ENCODE measurements around the gene CIDEC. TPM values are rescaled to one million over a fixed set of nuclear protein-coding genes. Genes with fewer than 3 reads are reported as not detected.
"Not testable (repeated sequence)": the region's sequence is repeated elsewhere in the genome, so short reads cannot be mapped to it uniquely, and the experiment has no call there.

CIDEC gene
- total RNA-seq, 2 experiments from 2014 or later, result not detected

GRCh38 chr3:9883706-9884554, 3.9 kb upstream of the CIDEC start:
- DNase-seq, result no peak
- ATAC-seq (ENCODE audit: low read depth), result no peak
- H3K4me3 Mint-ChIP-seq, result no peak overlapping the region
- no peaks in the 10 kb centered on the region for H3K27me3 Mint-ChIP-seq
- H3K9me3 Mint-ChIP-seq, result no peaks in the 10 kb centered on the region
- H3K27ac Mint-ChIP-seq, result no peak overlapping the region
- H3K4me1 Mint-ChIP-seq, result no peaks in the 10 kb centered on the region
- POLR2A ChIA-PET, result interaction anchor here (0.5 kb wide), 1 partner anchor 129 kb away, joined by 4 read pairs; no protein-coding TSS in a partner anchor
- no peaks in the 10 kb centered on the region for H3K36me3 Mint-ChIP-seq

GRCh38 chr3:9881441-9881840, 1.4 kb upstream of the CIDEC start:
- Mint-ChIP-seq H3K4me1 (no peaks in the 10 kb centered on the region), H3K9me3 (no peaks in the 10 kb centered on the region), H3K36me3 (no peaks in the 10 kb centered on the region), H3K27ac (no peak overlapping the region), H3K27me3 (peaks cover 5% of the 10 kb centered on the region), H3K4me3 (no peak overlapping the region)
- POLR2A ChIA-PET, result no interaction called here
- DNase-seq (no peak), ATAC-seq (ENCODE audit: low read depth) (no peak)

GRCh38 chr3:9878700-9879099, 1.4 kb downstream of the CIDEC start:
- ATAC-seq (ENCODE audit: low read depth), result no peak
- H3K27ac Mint-ChIP-seq, result no peak overlapping the region
- H3K4me1 Mint-ChIP-seq, result no peaks in the 10 kb centered on the region

GRCh38 chr3:9876991-9877390, 3.1 kb downstream of the CIDEC start:
- no peak for DNase-seq
- POLR2A ChIA-PET, result interaction anchor here (1.8 kb wide), 1 partner anchor 13 kb away, joined by 5 read pairs; the partner anchor contains the start of gene JAGN1
- Mint-ChIP-seq H3K4me1 (no peaks in the 10 kb centered on the region), H3K4me3 (no peak overlapping the region), H3K27me3 (peaks cover 9% of the 10 kb centered on the region), H3K9me3 (no peaks in the 10 kb centered on the region), H3K36me3 (no peaks in the 10 kb centered on the region), H3K27ac (no peak overlapping the region)
- ATAC-seq (ENCODE audit: low read depth), result no peak

More at GRCh38 chr3:9878700-9879099, 1.4 kb downstream of the CIDEC start:
- Mint-ChIP-seq H3K9me3 (no peaks in the 10 kb centered on the region), H3K36me3 (no peaks in the 10 kb centered on the region), H3K27me3 (peaks cover 5% of the 10 kb centered on the region), H3K4me3 (no peak overlapping the region)
- POLR2A ChIA-PET, result no interaction called here
- no peak for DNase-seq

GRCh38 chr3:9876255-9876654, 3.8 kb downstream of the CIDEC start:
- not testable (repeated sequence) for H3K4me3 Mint-ChIP-seq; H3K36me3 Mint-ChIP-seq; H3K27ac Mint-ChIP-seq; ATAC-seq (ENCODE audit: low read depth); H3K27me3 Mint-ChIP-seq; H3K9me3 Mint-ChIP-seq; DNase-seq; H3K4me1 Mint-ChIP-seq
- POLR2A ChIA-PET, result interaction anchor here (1.8 kb wide), 1 partner anchor 14 kb away, joined by 5 read pairs; the partner anchor contains the start of gene JAGN1

GRCh38 chr3:9875448-9875847, 4.6 kb downstream of the CIDEC start:
- H3K4me3 Mint-ChIP-seq, result no peak overlapping the region
- POLR2A ChIA-PET, result interaction anchor here (0.6 to 1.8 kb wide), 2 partner anchors 15 to 399 kb away, joined by 3 to 5 read pairs; partner anchors contain the start of gene JAGN1
- DNase-seq (no peak), ATAC-seq (ENCODE audit: low read depth) (no peak)
- no peaks in the 10 kb centered on the region for H3K36me3 Mint-ChIP-seq
- no peak overlapping the region for H3K27ac Mint-ChIP-seq
- H3K9me3 Mint-ChIP-seq, result no peaks in the 10 kb centered on the region
- no peaks in the 10 kb centered on the region for H3K4me1 Mint-ChIP-seq
- H3K27me3 Mint-ChIP-seq, result peaks cover 9% of the 10 kb centered on the region

GRCh38 chr3:9872067-9872466, 8.0 kb downstream of the CIDEC start:
- H3K27me3 Mint-ChIP-seq; H3K4me3 Mint-ChIP-seq; ATAC-seq (ENCODE audit: low read depth); H3K27ac Mint-ChIP-seq; H3K36me3 Mint-ChIP-seq; H3K4me1 Mint-ChIP-seq; DNase-seq; H3K9me3 Mint-ChIP-seq: not testable (repeated sequence)
- POLR2A ChIA-PET, result interaction anchor here (0.6 kb wide), 1 partner anchor 179 kb away, joined by 3 read pairs; no protein-coding TSS in a partner anchor

GRCh38 chr3:9870978-9871377, 9.1 kb downstream of the CIDEC start:
- Mint-ChIP-seq H3K36me3 (no peaks in the 10 kb centered on the region), H3K4me1 (no peaks in the 10 kb centered on the region), H3K9me3 (no peaks in the 10 kb centered on the region), H3K27ac (no peak overlapping the region), H3K27me3 (peaks cover 5% of the 10 kb centered on the region), H3K4me3 (no peak overlapping the region)
- POLR2A ChIA-PET, result no interaction called here
- DNase-seq, result no peak
- no peak for ATAC-seq (ENCODE audit: low read depth)

- peaks cover 5% of the 10 kb centered on the region for H3K27me3 Mint-ChIP-seq
- H3K36me3 Mint-ChIP-seq, result no peaks in the 10 kb centered on the region
- H3K27ac Mint-ChIP-seq, result no peak overlapping the region
- ATAC-seq (ENCODE audit: low read depth) (no peak), DNase-seq (no peak)
- POLR2A ChIA-PET, result no interaction called here
- H3K4me1 Mint-ChIP-seq, result no peaks in the 10 kb centered on the region
- H3K9me3 Mint-ChIP-seq, result no peaks in the 10 kb centered on the region
- no peak overlapping the region for H3K4me3 Mint-ChIP-seq
Observed at GRCh38 chr3:9869955-9870354, 10.1 kb downstream of the CIDEC start.

- peaks cover 13% of the 10 kb centered on the region for H3K27me3 Mint-ChIP-seq
- POLR2A ChIA-PET, result no interaction called here
- no peak for ATAC-seq (ENCODE audit: low read depth)
- no peaks in the 10 kb centered on the region for H3K9me3 Mint-ChIP-seq
- no peak overlapping the region for H3K4me3 Mint-ChIP-seq
- no peak overlapping the region for H3K27ac Mint-ChIP-seq
- H3K36me3 Mint-ChIP-seq, result no peaks in the 10 kb centered on the region
- DNase-seq, result no peak
- peaks cover 1% of the 10 kb centered on the region for H3K4me1 Mint-ChIP-seq
Observed at GRCh38 chr3:9867106-9867505, 12.9 kb downstream of the CIDEC start.

GRCh38 chr3:9866639-9867038, 13.4 kb downstream of the CIDEC start:
- Mint-ChIP-seq H3K27me3 (peaks cover 18% of the 10 kb centered on the region), H3K9me3 (no peaks in the 10 kb centered on the region), H3K27ac (no peak overlapping the region), H3K4me3 (no peak overlapping the region), H3K36me3 (no peaks in the 10 kb centered on the region), H3K4me1 (peaks cover 1% of the 10 kb centered on the region)
- DNase-seq, result no peak
- no peak for ATAC-seq (ENCODE audit: low read depth)
- POLR2A ChIA-PET, result no interaction called here

- peaks cover 23% of the 10 kb centered on the region for H3K27me3 Mint-ChIP-seq
- H3K27ac Mint-ChIP-seq; H3K9me3 Mint-ChIP-seq; DNase-seq; POLR2A ChIA-PET; ATAC-seq (ENCODE audit: low read depth); H3K36me3 Mint-ChIP-seq; H3K4me1 Mint-ChIP-seq; H3K4me3 Mint-ChIP-seq: not testable (repeated sequence)
Observed at GRCh38 chr3:9865125-9865637, 14.9 kb downstream of the CIDEC start.

GRCh38 chr3:9864200-9864927, 15.7 kb downstream of the CIDEC start:
- H3K4me1 Mint-ChIP-seq, result peaks cover 1% of the 10 kb centered on the region
- no peaks in the 10 kb centered on the region for H3K36me3 Mint-ChIP-seq
- H3K4me3 Mint-ChIP-seq, result no peak overlapping the region
- H3K27ac Mint-ChIP-seq, result no peak overlapping the region
- H3K27me3 Mint-ChIP-seq, result peaks cover 23% of the 10 kb centered on the region
- ATAC-seq (ENCODE audit: low read depth) (no peak), DNase-seq (no peak)
- POLR2A ChIA-PET, result interaction anchor here (0.5 kb wide), 1 partner anchor 111 kb away, joined by 3 read pairs; no protein-coding TSS in a partner anchor
- H3K9me3 Mint-ChIP-seq, result no peaks in the 10 kb centered on the region
